Stimulated activated effector memory CD8-positive, alpha-beta T cell treated with anti-CD3 and anti-CD28 coated beads, Interleukin-12 subunit alpha, Interleukin-12 subunit beta, amount 100 ng/mL, for 72 hours (primary cell): ENCODE data around the gene LYZL2.
A peak's percentile ranks its signal among the peaks of the same experiment; 100 is the strongest.
"Not testable (repeated sequence)": the region's sequence is repeated elsewhere in the genome, so short reads cannot be mapped to it uniquely, and the experiment has no call there.

Source experiments
- ATAC-seq: fragments of 150-1000 bp; cut with Tn5 transposase; 2 replicates; pipeline ENCODE4 v1.10.0; 2021
- DNase-seq, 2 donors: peaks; one replicate each; pipeline ENCODE4 v3.0.0; 2021 to 2022; ENCODE audit warnings: low spot score in 2 of 2
- H3K27ac Mint-ChIP-seq: one replicate; pipeline ENCODE4 v1.8.0; 2022; ENCODE audit warnings: mild to moderate bottlenecking, mixed read lengths
- H3K36me3 Mint-ChIP-seq: one replicate; pipeline ENCODE4 v1.8.0; 2022; ENCODE audit warnings: mild to moderate bottlenecking, mixed read lengths
- H3K4me1 Mint-ChIP-seq: one replicate; pipeline ENCODE4 v1.8.0; 2022; ENCODE audit warnings: mixed read lengths
- H3K4me3 Mint-ChIP-seq: one replicate; pipeline ENCODE4 v1.8.0; 2022; ENCODE audit warnings: mild to moderate bottlenecking, mixed read lengths
- H3K9me3 Mint-ChIP-seq: one replicate; pipeline ENCODE4 v1.8.0; 2022; ENCODE audit warnings: mixed read lengths

Gene LYZL2

GRCh38 chr10:30647089-30647488 is 17.5 kb upstream of the LYZL2 start:
- H3K9me3 Mint-ChIP-seq = no peaks in the 10 kb centered on the region
- H3K27ac Mint-ChIP-seq = peak overlapping the region; percentile 5
- H3K36me3 Mint-ChIP-seq = peaks cover 5% of the 10 kb centered on the region
- H3K4me3 Mint-ChIP-seq = peak overlapping the region; percentile 46
- ATAC-seq = peak; percentile 69
- peaks cover 39% of the 10 kb centered on the region for H3K4me1 Mint-ChIP-seq
- DNase-seq = peak in 1 of 2 donors; percentile 48

- peak overlapping the region; percentile 41 for H3K4me3 Mint-ChIP-seq
- H3K9me3 Mint-ChIP-seq = no peaks in the 10 kb centered on the region
- no peak overlapping the region for H3K27ac Mint-ChIP-seq
- peak; percentile 53 for ATAC-seq
- peaks cover 5% of the 10 kb centered on the region for H3K36me3 Mint-ChIP-seq
- H3K4me1 Mint-ChIP-seq = peaks cover 31% of the 10 kb centered on the region
- DNase-seq = peak in 1 of 2 donors; percentile 46
Measured at GRCh38 chr10:30645340-30645827, 15.8 kb upstream of the LYZL2 start.

GRCh38 chr10:30644408-30644861 is 14.9 kb upstream of the LYZL2 start:
- H3K36me3 Mint-ChIP-seq, H3K4me3 Mint-ChIP-seq, H3K27ac Mint-ChIP-seq, H3K9me3 Mint-ChIP-seq, ATAC-seq: not testable (repeated sequence)
- H3K4me1 Mint-ChIP-seq = peaks cover 36% of the 10 kb centered on the region
- DNase-seq = peak in 1 of 2 donors; percentile 12

- DNase-seq = peak in 1 of 2 donors; percentile 37
- not testable (repeated sequence) for ATAC-seq, H3K36me3 Mint-ChIP-seq, H3K9me3 Mint-ChIP-seq, H3K4me3 Mint-ChIP-seq, H3K27ac Mint-ChIP-seq
- peaks cover 36% of the 10 kb centered on the region for H3K4me1 Mint-ChIP-seq
Measured at GRCh38 chr10:30643557-30644199, 14.1 kb upstream of the LYZL2 start.

- H3K4me1 Mint-ChIP-seq = peaks cover 36% of the 10 kb centered on the region
- ATAC-seq, H3K27ac Mint-ChIP-seq, H3K4me3 Mint-ChIP-seq, H3K9me3 Mint-ChIP-seq, H3K36me3 Mint-ChIP-seq, DNase-seq: not testable (repeated sequence)
Measured at GRCh38 chr10:30642856-30643255, 13.3 kb upstream of the LYZL2 start.

GRCh38 chr10:30639946-30640786 is 10.6 kb upstream of the LYZL2 start:
- Mint-ChIP-seq H3K4me1 (peaks cover 23% of the 10 kb centered on the region), H3K27ac (no peak overlapping the region), H3K4me3 (no peak overlapping the region), H3K36me3 (no peaks in the 10 kb centered on the region), H3K9me3 (no peaks in the 10 kb centered on the region)
- peak; percentile 65 for ATAC-seq
- DNase-seq = peak in 1 of 2 donors; percentile 44

- no peaks in the 10 kb centered on the region for H3K9me3 Mint-ChIP-seq
- peaks cover 19% of the 10 kb centered on the region for H3K4me1 Mint-ChIP-seq
- H3K27ac Mint-ChIP-seq = no peak overlapping the region
- ATAC-seq (peak; percentile 98), DNase-seq (peak in 1 of 2 donors; percentile 55)
- no peak overlapping the region for H3K4me3 Mint-ChIP-seq
- no peaks in the 10 kb centered on the region for H3K36me3 Mint-ChIP-seq
Measured at GRCh38 chr10:30637881-30638467, 8.4 kb upstream of the LYZL2 start.

- Mint-ChIP-seq H3K4me1 (no peaks in the 10 kb centered on the region), H3K27ac (no peak overlapping the region), H3K36me3 (no peaks in the 10 kb centered on the region), H3K4me3 (no peak overlapping the region), H3K9me3 (no peaks in the 10 kb centered on the region)
- ATAC-seq = no peak
- DNase-seq = no peak
Measured at GRCh38 chr10:30631188-30631587, 1.6 kb upstream of the LYZL2 start.

- Mint-ChIP-seq H3K4me1 (no peaks in the 10 kb centered on the region), H3K9me3 (no peaks in the 10 kb centered on the region), H3K4me3 (no peak overlapping the region), H3K36me3 (no peaks in the 10 kb centered on the region), H3K27ac (no peak overlapping the region)
- ATAC-seq = no peak
- DNase-seq = no peak
Measured at GRCh38 chr10:30630571-30630970, 1.0 kb upstream of the LYZL2 start.

- not testable (repeated sequence) for H3K4me3 Mint-ChIP-seq, ATAC-seq, H3K9me3 Mint-ChIP-seq
Measured at GRCh38 chr10:30628576-30628975, 977 bp downstream of the LYZL2 start.

GRCh38 chr10:30626837-30627236 is 2.7 kb downstream of the LYZL2 start:
- ATAC-seq, H3K27ac Mint-ChIP-seq, H3K4me1 Mint-ChIP-seq: not testable (repeated sequence)

More at GRCh38 chr10:30628576-30628975, 977 bp downstream of the LYZL2 start:
- H3K36me3 Mint-ChIP-seq, H3K4me1 Mint-ChIP-seq, H3K27ac Mint-ChIP-seq: not testable (repeated sequence)
- peak in 1 of 2 donors; percentile 18 for DNase-seq

GRCh38 chr10:30626196-30626595 is 3.4 kb downstream of the LYZL2 start:
- not testable (repeated sequence) for H3K4me1 Mint-ChIP-seq, H3K9me3 Mint-ChIP-seq, ATAC-seq, H3K27ac Mint-ChIP-seq, H3K36me3 Mint-ChIP-seq, DNase-seq, H3K4me3 Mint-ChIP-seq

More at GRCh38 chr10:30626837-30627236, 2.7 kb downstream of the LYZL2 start:
- not testable (repeated sequence) for H3K36me3 Mint-ChIP-seq, H3K4me3 Mint-ChIP-seq, H3K9me3 Mint-ChIP-seq, DNase-seq

GRCh38 chr10:30625080-30625479 is 4.5 kb downstream of the LYZL2 start:
- Mint-ChIP-seq H3K4me1 (peaks cover 8% of the 10 kb centered on the region), H3K27ac (no peak overlapping the region), H3K4me3 (no peak overlapping the region), H3K9me3 (no peaks in the 10 kb centered on the region), H3K36me3 (no peaks in the 10 kb centered on the region)
- DNase-seq (no peak), ATAC-seq (no peak)

- no peak for ATAC-seq
- Mint-ChIP-seq H3K36me3 (no peaks in the 10 kb centered on the region), H3K27ac (no peak overlapping the region), H3K4me1 (peaks cover 8% of the 10 kb centered on the region), H3K9me3 (no peaks in the 10 kb centered on the region), H3K4me3 (no peak overlapping the region)
- peak in 1 of 2 donors; percentile 12 for DNase-seq
Measured at GRCh38 chr10:30619966-30620365, 9.6 kb downstream of the LYZL2 start.

GRCh38 chr10:30617070-30617469 is 12.5 kb downstream of the LYZL2 start:
- DNase-seq = peak in 1 of 2 donors; percentile 12
- Mint-ChIP-seq H3K36me3 (no peaks in the 10 kb centered on the region), H3K4me1 (no peaks in the 10 kb centered on the region), H3K4me3 (no peak overlapping the region), H3K27ac (no peak overlapping the region), H3K9me3 (no peaks in the 10 kb centered on the region)
- ATAC-seq = no peak
